OCI-LY7 (cell line): Measurements from ENCODE around the gene SLC9A9.

Source experiments
- EZH2phosphoT487 ChIP-seq: fragments of 200-600 bp; sonication (generic); IDR thresholded peaks from 2 replicates; pipeline ENCODE4 v1.6.1; 2018; ENCODE audit warnings: low read depth, borderline replicate concordance, mild to moderate bottlenecking, mixed run types, antibody characterized with exemption, low read length, moderate library complexity, mixed read lengths
- TF ChIP-seq, protein P1 (sequence below): fragments of 200-600 bp; sonication (generic); conservative IDR thresholded peaks from 2 replicates; pipeline ENCODE4 v1.5.1; 2014; ENCODE audit warnings: mild to moderate bottlenecking, antibody characterized with exemption, low read length, moderate library complexity, mixed read lengths

DNA sequence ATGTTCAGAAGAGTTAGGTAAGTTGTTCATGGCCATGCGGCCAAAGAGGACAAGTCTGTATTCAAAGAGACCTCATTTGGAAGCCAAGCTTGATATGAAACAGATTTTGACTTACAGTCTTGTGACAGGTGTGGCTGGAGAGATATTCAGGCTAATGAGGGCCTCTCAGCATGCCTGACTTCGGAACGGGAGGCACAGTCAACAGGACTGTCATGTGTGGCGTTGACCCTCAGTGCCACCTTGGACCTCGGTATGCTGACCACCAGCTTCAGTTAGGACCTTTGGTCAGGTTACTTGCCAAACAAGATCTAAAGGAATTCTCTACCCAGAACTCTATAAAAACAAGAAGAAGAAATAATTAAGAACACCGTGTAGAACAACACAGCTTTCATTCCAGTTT is 604.6 kb downstream of the SLC9A9 start:
- TF ChIP-seq, protein P1, sequence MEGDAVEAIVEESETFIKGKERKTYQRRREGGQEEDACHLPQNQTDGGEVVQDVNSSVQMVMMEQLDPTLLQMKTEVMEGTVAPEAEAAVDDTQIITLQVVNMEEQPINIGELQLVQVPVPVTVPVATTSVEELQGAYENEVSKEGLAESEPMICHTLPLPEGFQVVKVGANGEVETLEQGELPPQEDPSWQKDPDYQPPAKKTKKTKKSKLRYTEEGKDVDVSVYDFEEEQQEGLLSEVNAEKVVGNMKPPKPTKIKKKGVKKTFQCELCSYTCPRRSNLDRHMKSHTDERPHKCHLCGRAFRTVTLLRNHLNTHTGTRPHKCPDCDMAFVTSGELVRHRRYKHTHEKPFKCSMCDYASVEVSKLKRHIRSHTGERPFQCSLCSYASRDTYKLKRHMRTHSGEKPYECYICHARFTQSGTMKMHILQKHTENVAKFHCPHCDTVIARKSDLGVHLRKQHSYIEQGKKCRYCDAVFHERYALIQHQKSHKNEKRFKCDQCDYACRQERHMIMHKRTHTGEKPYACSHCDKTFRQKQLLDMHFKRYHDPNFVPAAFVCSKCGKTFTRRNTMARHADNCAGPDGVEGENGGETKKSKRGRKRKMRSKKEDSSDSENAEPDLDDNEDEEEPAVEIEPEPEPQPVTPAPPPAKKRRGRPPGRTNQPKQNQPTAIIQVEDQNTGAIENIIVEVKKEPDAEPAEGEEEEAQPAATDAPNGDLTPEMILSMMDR: no peak
- TF ChIP-seq EZH2phosphoT487: no peak
